ENCODE results near the gene HLA-DQB2. TPM values are rescaled to one million over a fixed set of nuclear protein-coding genes. Genes with fewer than 3 reads are reported as not detected.

HLA-DQB2 gene
- polyA plus RNA-seq, 1 donor (not counting 4 experiments of a cell fraction or from before 2014, with no cell fraction given), result not detected

GRCh38 chr6:32796848-32797776 is 33.8 kb upstream of the HLA-DQB2 start:
- Histone ChIP-seq H3K9me3 (ENCODE audit: control insufficient read depth, low read depth, low read length) (no peaks in the 10 kb centered on the region), H3K9ac (ENCODE audit: control insufficient read depth, extremely low read depth, insufficient read depth, low read length) (peak overlapping the region; percentile 45), H3K9me1 (ENCODE audit: control insufficient read depth, extremely low read depth, insufficient read depth, low read length) (no peaks in the 10 kb centered on the region), H3K79me2 (ENCODE audit: control insufficient read depth, insufficient read depth, low read length) (no peaks in the 10 kb centered on the region), H3K4me1 (ENCODE audit: control insufficient read depth, extremely low read depth, insufficient read depth, low read length) (peaks cover 5% of the 10 kb centered on the region), H3K27ac (ENCODE audit: control insufficient read depth, insufficient read depth, low read length) (no peak overlapping the region), H2AFZ (ENCODE audit: control insufficient read depth, low read length) (peak overlapping the region; percentile 90), H4K20me1 (ENCODE audit: control insufficient read depth, extremely low read depth, insufficient read depth, low read length) (no peaks in the 10 kb centered on the region), H3K27me3 (ENCODE audit: control insufficient read depth, extremely low read depth, insufficient read depth, low read length) (peaks cover 9% of the 10 kb centered on the region), H3K36me3 (ENCODE audit: control insufficient read depth in 2 of 2, extremely low read depth in 1 of 2, insufficient read depth in 2 of 2, low read length in 2 of 2) (no peaks in the 10 kb centered on the region), H3K4me3 (ENCODE audit: control insufficient read depth in 2 of 3, extremely low read depth in 1 of 3, insufficient read depth in 2 of 3, low read depth in 1 of 3, low read length in 3 of 3) (peak overlapping the region in 2 of 3 experiments; percentile 47 to 53), H3K4me2 (ENCODE audit: control insufficient read depth, extremely low read depth, insufficient read depth, low read depth, low read length) (peak overlapping the region; percentile 68)
- peak; percentile 88 for FAIRE-seq
- peak; percentile 45 for DNase-seq (ENCODE audit: low read depth, low spot score)
- peak; percentile 74 to 89 (median 79) for TF ChIP-seq CTCF (optimal IDR thresholded peaks at IDR 0.05 in 1 of 3, IDR thresholded peaks at IDR 0.05 in 1 of 3, conservative IDR thresholded peaks at IDR 0.05 in 1 of 3; ENCODE audit: extremely low read depth in 1 of 3, insufficient read depth in 2 of 3, low read length in 3 of 3)
- no peak for TF ChIP-seq EZH2 (IDR thresholded peaks at IDR 0.05; ENCODE audit: low read length)
- dilution Hi-C loops (cut with MboI; ENCODE audit: extremely low pct_ligation_motif_present, low sequenced_read_pairs), result no loop called here

- no peaks in the 10 kb centered on the region for H4K20me1 ChIP-seq (ENCODE audit: control insufficient read depth, extremely low read depth, insufficient read depth, low read length)
- H3K36me3 ChIP-seq (ENCODE audit: control insufficient read depth in 2 of 2, extremely low read depth in 1 of 2, insufficient read depth in 2 of 2, low read length in 2 of 2), result no peaks in the 10 kb centered on the region
- dilution Hi-C loops (cut with MboI; ENCODE audit: extremely low pct_ligation_motif_present, low sequenced_read_pairs), result no loop called here
- no peaks in the 10 kb centered on the region for H3K9me1 ChIP-seq (ENCODE audit: control insufficient read depth, extremely low read depth, insufficient read depth, low read length)
- H3K79me2 ChIP-seq (ENCODE audit: control insufficient read depth, insufficient read depth, low read length), result no peaks in the 10 kb centered on the region
- no peak overlapping the region for H3K4me2 ChIP-seq (ENCODE audit: control insufficient read depth, extremely low read depth, insufficient read depth, low read depth, low read length)
- peaks cover 9% of the 10 kb centered on the region for H3K27me3 ChIP-seq (ENCODE audit: control insufficient read depth, extremely low read depth, insufficient read depth, low read length)
- no peak overlapping the region for H3K27ac ChIP-seq (ENCODE audit: control insufficient read depth, insufficient read depth, low read length)
- DNase-seq (ENCODE audit: low read depth, low spot score), result no peak
- H3K9ac ChIP-seq (ENCODE audit: control insufficient read depth, extremely low read depth, insufficient read depth, low read length), result no peak overlapping the region
- H3K9me3 ChIP-seq (ENCODE audit: control insufficient read depth, low read depth, low read length), result no peaks in the 10 kb centered on the region
- H3K4me1 ChIP-seq (ENCODE audit: control insufficient read depth, extremely low read depth, insufficient read depth, low read length), result peaks cover 16% of the 10 kb centered on the region
- H3K4me3 ChIP-seq (ENCODE audit: control insufficient read depth in 2 of 3, extremely low read depth in 1 of 3, insufficient read depth in 2 of 3, low read depth in 1 of 3, low read length in 3 of 3), result no peak overlapping the region
- no peak overlapping the region for H2AFZ ChIP-seq (ENCODE audit: control insufficient read depth, low read length)
- FAIRE-seq, result no peak
- no peak for TF ChIP-seq CTCF (optimal IDR thresholded peaks at IDR 0.05 in 1 of 3, IDR thresholded peaks at IDR 0.05 in 1 of 3, conservative IDR thresholded peaks at IDR 0.05 in 1 of 3; ENCODE audit: extremely low read depth in 1 of 3, insufficient read depth in 2 of 3, low read length in 3 of 3)
- TF ChIP-seq EZH2 (IDR thresholded peaks at IDR 0.05; ENCODE audit: low read length), result no peak
Measured at GRCh38 chr6:32794510-32794909, 31.2 kb upstream of the HLA-DQB2 start.
